HG02571 (cell line): ENCODE measurements around the gene TTC13.

ENCODE experiments used
- ATAC-seq: cut with Tn5 transposase; IDR thresholded peaks from one replicate; pipeline ENCODE4 v1.9.1; 2021; ENCODE audit warnings: mild to moderate bottlenecking, moderate library complexity; ENCODE audit not compliant: unreplicated experiment

The TTC13 gene

DNA sequence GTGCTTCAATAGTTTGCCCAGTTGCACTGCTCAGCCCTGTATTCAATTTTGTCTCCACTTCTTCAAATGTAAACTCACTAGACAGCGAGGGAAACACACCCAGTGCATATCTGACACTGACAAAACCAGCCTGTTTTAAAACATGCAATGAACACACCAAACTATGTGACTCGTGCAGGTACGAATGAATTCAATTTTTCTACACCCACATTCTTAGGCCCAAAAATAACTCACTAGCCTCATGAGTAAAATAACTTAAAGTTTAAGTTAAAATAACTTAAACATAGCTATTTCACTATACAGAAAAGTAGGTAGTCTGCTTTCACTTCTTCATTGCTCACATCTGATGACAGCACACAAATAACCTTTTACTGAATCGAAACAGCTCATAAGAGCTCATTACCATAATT lies 21.1 kb downstream of the TTC13 start:
- ATAC-seq, result no peak

DNA sequence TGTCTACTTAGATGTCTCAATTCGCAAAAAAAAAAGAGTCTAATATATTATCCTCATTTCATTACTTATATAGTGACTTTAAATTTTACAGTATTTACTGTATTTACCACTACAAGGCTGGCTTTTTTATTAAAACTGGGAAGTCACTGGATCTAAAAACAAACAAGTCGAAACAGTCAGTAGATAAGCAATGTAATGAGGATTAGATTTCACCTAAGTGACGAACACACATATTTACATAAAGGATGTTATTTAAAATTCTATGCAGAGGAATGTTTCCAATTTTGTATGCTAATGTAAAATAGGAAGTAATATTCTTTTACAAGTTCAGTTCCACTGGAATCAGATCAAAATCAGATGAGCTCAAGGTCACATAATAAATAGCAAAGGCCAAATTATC lies 28.3 kb downstream of the TTC13 start:
- no peak for ATAC-seq

DNA sequence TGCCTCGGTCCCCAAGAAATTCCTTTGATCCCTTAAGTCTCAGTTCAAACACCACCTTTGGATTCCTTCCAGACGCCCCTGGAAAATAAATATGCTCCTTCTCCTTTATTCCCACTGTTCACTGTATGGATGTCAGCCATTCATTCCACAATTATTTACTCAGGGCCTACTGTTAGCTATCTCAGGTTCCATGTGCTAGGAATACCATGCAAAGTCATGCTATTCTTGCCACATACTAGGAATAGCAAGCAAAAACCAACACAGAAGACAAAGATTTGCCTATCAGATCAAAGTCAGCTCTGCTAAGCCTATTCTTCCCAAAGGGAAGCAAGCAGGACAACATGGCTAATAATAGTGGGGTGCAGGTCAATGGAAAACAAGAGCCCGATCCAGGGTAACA lies 29.8 kb downstream of the TTC13 start:
- no peak for ATAC-seq

DNA sequence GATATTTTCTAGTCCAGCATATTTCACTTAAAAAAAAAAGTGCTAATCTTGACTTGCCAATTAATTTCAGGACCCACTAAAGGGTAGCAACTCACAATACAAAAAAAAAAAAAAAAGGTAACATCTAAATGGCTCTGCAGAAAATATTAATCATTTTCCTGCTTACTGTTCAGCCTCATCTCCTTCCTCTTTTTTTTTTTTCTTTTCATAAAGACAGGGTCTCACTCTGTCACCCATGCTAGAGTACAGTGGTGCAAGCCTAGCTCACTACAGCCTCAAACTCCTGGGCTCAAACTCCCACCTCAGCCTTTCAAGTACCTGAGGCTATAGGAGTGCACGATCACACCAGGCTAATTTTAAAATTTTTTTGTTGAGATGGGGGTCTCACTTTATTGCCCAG lies 30.4 kb downstream of the TTC13 start:
- no peak for ATAC-seq

DNA sequence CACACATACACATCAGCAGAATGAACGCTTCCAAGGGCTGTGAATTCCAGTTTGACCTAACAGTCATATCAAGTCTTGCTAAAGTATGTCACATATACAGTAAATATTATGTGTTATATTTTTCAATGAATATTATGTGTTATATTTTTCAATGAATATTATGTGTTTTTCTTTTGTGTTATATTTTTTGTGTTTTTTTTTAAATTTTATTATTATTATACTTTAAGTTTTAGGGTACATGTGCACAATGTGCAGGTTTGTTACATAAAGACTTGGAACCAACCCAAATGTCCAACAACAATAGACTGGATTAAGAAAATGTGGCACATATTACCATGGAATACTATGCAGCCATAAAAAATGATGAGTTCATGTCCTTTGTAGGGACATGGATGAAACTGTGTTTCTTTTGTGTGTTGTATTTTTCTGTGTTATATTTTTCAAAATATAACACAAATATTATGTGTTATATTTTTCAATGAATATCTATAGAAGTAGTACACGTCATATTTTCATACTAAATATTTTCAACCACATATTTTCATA lies 35.5 kb downstream of the TTC13 start:
- no peak for ATAC-seq

DNA sequence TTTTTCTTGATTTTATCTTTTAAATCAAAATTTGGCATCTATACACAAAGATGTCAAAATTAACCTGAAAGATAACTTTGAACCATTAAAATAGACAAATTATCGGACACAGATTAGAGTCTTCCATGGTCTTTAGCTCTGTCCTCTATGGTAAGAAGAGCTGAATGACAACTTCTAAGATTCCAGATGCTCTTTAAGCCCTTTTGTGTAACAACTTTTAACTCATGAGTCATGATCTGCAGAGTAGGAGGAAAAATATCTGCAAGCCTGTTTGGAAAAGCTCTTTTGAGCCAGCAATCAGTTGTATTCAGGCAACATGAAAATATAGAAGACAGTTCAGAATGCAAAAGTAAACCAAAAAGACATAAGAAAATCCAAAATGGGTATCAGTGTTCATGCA lies 37.8 kb downstream of the TTC13 start:
- ATAC-seq, result no peak

DNA sequence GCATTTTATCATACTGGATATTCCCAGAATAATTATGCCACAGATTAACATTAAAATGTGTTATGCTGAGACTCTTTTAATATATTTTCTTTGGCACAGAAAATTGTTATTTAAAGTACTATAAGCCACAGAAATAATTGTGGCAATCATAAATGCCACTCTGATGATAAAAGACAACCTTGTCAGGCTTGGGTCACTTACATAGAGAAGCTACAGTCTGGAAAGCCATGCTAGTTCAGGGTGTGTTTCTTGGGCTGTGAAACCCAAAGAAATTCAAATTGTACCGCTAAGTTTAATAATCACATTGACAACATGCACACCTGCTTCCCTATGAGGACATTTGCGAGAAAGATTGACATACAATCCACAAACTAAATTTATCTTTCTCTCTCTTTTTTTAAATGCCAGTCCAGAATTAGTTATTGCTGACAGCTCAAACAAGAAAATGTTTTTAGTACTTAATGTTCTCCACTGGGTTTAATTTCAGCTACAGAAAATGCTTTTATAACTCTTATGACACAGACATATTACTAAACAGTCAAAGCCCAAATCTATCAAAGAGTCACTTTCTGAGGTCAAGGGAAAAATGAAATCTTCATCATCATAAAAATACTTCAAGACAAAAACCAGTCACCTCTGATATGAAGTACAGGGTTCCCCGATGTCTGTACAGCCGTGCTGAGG lies 38.7 kb downstream of the TTC13 start:
- no peak for ATAC-seq

DNA sequence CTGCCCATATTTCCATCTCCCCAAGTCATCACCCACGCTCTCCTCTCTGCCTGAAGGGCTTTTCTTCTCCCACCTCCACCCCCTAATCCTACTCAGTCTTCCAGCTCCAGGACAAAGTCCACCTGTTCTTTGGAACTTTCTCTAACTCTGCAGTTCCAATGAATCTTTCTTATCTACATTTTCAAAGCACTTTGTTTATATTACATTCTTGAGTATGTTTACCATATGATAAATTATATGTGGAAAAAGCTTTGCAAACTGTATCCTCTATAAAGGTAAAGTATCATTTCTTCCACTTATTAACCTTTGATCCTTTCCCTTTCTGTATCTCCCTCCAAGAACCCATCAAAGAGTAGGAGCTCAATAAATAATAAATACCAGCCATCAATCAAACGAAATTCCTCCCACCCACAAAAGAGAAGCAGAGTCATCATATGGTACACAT lies 39.7 kb downstream of the TTC13 start:
- ATAC-seq, result no peak

DNA sequence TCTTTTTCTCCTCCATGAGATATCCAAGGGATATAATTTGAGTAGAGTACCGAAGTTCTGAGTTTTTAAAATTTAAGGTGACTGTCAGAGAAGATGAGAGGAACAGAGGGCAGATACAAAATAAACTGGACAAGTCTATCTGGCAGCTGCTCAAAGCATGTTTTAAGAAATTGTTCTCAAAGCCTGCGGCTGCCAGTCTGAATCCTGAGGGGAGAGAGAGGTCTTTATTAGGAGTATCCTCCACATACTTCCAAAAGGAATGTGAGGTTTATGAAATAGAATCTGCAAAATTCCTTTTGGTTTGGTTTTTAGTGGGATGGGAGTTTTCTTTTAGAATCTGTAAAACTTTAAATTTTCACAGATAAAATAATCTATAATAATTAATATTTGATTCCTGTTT lies 41.3 kb downstream of the TTC13 start:
- ATAC-seq, result no peak

DNA sequence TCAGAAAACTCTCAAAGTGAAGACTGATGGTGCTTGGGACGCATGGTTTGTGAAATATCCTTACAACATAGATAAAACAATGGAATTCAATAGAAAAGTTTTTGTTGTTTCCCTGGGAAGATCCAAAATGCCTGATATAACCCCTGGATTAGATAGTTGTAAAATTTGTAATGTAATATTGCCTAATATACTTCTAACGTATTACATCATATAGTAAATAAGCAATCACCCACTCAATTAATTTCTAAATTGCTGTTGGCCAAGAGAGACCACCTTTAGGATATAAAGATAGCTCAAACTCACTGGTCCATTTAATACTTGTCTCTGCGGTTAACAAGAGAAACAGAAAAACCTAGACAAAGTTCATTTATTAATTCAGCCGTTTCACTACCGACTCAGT lies 42.2 kb downstream of the TTC13 start:
- ATAC-seq, result no peak

DNA sequence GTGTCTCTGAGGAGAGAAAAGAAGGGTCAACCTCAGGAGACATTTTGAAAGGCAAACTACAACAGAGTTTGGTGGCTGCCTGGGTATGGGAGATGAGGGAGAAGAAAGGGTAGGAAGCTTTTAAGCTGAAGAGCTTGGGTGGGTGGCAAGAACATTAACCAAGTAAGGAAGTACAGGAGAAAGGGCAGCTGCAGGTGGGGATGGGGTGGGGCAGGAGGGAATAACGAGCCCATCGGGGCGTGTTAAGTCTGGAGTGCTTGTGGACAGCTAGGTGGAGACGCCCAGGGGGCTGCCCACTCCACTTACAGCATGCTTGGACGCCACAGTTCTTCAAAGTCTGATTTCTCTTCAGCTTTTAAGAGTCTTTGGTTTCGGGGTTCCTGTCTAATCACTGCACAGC lies 42.8 kb downstream of the TTC13 start:
- ATAC-seq, result no peak

DNA sequence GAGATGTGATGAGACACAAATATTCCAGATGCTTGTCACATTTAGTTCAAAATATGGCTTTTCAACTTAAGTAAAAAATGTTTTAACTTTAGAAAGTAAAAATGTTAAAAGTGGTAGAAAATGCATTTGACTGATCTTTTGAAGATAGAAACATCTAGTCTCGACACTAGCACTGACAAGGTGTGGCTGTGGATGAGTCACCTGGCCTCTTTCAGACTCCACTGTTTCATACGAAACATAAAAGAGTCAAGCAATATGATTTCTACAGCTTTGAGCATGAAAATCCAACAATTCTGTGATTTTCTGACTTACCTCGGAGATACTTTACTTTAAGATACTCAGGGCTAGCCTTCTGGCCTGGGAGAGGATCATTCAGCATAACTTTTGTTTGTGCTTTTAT lies 47.7 kb downstream of the TTC13 start:
- no peak for ATAC-seq

DNA sequence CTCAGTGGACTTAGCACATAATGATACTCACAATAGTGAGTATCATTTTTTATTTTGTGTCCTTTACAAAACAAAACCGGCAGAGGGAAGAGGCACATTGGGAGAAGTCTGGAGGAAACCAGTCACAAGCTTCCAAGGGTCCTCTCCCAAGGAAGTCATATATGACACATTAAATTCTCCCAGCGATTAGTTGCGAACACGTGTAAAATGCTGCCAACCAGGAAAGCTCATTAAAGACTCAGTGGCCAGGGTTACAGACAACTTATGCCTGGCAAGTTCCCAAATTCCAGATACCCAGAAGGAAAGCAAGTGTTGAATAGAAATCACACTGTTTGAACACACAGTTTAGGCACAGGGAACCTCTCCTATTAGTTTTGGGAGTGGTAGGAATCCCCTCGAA lies 52.5 kb downstream of the TTC13 start:
- no peak for ATAC-seq

DNA sequence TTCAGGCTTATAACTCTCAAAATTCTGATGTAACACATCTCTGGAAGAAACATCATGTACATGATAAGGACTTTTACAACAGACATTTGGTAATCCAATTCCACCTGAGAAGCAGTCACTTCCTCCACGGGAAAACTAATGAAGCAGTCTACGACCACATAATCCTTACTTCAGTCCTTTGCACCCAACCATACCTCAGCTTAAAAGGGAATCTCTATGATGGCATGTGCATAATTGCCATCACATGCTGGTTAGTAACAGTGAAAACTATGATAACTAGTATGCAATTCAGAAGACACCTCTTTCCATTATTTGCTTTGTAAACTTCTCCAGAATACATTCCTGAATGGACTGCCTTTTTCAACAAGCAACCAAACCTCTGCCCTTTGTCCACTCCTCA lies 53.1 kb downstream of the TTC13 start:
- no peak for ATAC-seq

DNA sequence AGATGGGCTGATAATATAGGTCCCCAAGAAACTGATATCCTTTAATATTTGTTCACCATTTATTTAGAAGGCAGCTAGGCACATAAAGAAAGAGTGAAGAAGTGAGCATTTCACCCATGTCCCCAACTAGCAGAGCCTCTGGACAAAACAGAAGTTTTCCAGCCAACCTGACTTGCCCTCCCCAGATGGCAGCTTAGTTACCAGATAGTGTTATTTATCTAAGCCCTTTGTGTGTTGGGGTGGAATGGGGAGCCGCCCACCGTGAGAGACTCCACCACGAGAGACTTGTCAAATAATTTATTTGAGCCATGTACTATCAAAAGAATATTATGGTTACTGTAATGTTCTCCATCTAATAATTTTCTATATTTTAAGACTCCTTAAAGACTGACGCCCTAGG lies 55.5 kb downstream of the TTC13 start:
- no peak for ATAC-seq

DNA sequence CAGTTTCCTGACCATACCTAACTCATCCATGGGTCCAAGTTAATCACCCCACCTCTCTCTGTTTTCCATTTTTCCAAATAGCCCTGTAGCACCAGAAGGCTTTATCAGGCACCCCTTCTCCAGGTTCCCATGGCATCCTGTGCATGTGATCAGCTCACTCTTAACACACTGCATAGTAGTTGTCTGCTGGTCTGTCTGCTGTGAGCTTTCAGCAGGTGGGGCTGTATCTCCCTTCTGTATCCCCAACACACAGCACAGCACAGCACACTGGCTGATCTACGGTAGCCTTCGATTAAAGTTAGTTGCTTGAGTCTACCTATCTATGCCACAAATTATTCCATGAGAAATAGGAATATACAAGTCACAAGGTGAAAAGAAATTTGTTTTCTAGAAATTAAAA lies 56.0 kb downstream of the TTC13 start:
- ATAC-seq, result no peak

DNA sequence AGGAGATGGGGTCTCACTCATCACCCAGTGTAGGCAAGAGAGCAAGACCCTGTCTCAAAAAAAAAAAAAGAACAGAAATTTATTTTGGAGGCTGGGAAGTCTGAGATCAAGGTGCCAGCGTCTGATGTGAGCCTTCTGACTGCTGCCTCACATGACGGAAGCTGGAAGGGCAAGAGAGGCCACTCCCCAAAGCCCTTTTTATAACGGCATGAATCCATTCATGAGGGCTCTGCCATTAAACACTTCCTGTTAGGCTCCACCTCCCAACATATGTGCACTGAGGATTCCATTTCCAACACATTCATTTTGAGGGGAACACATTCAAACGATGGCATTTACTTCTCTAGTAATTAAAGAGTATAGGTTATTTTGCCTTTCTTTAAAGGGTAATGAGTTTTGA lies 59.5 kb downstream of the TTC13 start:
- no peak for ATAC-seq

DNA sequence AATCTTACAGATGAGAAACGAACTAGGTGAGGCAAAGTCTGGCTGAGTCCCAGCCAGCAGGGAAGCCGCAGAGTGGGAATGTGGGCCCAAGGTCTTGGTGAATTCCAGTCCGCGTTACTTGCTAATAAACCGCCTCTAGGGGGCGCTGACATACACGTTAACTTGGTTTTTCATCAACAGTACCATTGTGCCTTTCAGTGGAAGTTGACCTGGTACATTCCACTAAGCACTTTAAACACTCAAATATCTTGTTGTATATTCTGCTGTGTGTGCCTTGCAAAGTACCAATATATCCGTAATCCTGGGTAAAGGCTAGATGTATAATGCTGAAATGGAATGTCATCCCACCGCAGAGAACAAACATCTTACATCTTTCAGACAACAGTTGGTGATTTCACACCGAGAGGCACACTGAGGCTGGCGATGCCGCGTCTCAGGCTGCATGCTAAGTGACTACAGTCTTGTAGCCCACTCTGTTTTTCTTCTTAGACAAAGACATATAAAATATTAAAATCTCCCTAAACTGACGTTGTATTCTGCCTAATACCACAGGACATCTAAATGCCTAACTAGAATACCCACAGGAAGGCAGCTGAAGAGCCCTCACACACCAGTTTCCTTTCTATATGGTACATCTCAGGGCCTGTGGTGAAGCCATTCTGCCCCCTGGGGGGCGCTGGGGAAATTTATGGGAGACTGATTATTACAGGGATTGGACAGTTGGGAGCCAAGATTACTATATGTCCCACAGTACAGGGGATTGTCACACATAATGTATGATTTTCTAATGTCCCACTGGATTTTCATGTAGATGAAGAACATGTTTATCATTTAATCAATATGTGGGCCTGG lies 61.2 kb downstream of the TTC13 start:
- ATAC-seq, result peak; percentile 48

DNA sequence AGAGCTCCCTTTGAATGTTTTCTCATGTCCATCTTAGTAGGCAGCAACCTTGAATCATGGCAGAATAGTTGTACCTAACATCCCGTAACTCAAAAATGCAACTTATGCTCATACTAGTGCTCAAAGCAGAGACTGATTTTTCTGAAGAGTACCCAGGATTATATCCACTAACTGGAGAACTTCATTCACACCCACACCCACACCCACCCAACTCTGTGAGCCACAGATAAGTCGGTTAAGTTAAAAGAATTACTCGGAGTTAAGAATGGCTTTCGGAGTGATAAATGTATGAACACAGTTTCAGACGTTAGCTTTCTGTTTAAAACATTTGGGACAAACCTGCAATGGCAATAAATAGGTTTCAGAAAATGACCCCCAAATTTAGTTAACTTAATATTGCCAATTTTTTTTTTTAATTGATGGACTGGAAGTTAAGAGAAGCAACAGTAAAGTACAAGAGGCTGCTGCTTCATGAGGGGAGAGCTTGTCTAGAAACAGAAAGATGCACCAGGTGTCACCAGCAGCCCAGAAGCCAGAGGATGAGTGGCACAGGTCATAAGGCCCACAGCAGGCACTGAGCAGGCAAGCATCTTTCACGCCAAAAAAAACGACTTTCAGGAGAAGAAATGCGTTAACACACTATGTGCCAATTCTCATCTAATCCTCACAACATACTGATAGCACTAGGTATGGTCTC lies 61.9 kb downstream of the TTC13 start:
- ATAC-seq, result no peak

DNA sequence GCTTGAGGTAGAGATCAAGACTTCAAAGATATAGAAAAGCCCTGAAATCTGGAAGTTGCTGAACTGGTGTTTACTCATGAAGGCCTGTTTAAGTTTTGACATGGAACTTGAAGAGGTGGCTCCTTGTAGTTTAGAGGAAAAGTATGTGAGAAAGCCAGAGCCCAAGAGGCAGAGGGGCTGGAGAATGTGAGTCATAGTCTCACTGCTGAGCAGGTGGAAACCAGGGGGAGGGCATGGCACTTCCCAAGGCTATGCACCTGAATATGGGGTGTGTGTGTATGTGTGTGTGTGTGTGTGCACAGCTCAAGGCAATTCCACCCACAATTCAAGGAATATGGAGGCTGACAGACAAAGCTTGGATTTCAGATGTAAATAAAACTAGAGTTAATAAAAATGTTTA lies 63.6 kb downstream of the TTC13 start:
- ATAC-seq, result no peak

DNA sequence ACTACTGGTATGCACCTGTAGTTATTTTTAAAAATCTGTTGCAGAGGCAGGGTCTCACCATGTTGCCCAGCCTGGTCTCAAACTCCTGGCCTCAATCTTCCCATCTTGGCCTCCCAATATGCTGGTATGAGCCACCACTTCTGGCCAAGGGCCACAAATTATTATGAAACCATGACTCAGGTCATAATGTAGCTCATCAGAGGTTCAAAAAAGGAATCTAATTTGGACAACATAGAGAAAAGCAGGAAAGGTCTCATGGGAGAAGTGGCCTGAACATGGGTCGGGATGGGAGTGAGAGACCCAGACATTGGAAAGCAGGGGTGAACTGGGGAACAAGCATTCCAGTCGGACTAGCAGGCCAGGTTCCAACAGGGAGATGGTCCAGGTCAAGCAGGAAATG lies 65.2 kb downstream of the TTC13 start:
- ATAC-seq, result no peak

DNA sequence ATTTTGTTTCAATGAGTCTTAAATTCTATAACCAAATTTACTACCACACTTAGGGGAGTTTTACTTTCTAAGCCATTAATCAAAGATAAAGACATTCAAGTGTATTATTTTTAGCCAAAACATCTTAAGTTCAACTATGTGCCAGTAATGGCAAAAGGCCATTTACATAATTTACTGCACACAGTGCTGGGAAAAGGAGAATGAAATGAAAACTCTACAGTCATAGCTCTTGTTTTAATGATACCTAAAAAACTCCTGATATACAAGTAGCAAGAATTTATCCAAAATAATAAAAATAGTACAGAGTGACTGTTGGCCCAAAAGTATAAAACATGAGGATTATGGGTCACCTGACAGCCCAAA lies 67.9 kb downstream of the TTC13 start:
- ATAC-seq, result no peak
